GM19467 (cell line): ENCODE results near the gene LCE1A.

Experiments used
- ATAC-seq: cut with Tn5 transposase; IDR thresholded peaks from one replicate; pipeline ENCODE4 v1.9.1; 2021; ENCODE audit warnings: mild to moderate bottlenecking, moderate library complexity; ENCODE audit not compliant: unreplicated experiment

Gene LCE1A

DNA sequence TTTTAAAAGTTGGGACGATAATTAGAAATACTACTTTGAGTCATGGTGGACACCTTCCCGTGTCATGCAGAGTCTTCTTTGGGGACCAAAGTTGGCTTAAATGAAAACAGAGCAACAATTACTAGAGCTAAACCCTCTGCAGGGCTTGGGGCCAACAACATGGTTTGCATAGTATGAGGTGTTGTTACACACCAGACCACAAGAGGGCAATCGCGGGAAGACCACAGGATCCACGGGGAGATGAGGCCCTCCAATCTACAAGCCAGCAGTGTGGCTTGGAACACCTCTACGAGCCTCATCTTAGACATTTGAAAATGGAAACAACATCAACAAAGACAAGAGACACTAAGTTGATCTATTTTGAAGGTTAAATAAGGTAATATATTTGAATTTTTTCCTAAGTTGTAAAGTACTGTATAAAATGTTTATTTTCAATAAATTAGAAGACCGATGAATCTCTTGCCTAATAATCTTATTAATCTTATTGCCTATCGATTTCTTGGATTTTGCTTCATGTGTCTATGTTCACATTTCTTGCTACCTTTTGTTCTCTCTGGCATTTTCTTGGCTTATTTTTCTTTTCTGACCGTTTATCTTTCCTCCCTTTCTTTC lies 42.6 kb downstream of the LCE1A start:
- ATAC-seq, result no peak

GRCh38 chr1:152870831-152871730 lies 43.8 kb downstream of the LCE1A start:
- ATAC-seq, result no peak

GRCh38 chr1:152871731-152872126 lies 44.5 kb downstream of the LCE1A start:
- ATAC-seq, result no peak

DNA sequence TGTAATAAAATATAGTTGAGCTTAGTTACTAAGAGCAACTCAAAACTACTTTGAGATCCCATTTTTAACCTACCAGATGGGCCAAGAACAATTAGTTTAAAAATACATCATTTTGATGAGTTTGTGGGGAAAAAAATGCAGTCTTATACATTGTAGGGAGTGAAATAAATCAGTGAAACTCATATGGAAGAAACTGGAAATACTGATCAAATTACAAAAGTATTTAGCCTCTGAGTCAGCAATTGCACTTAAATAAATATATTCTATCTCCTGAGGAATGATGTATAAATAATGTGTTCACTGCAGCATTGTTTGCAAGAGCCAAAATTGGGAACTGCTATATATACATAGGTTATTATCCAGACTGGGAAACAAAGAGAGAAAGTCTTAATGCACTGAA lies 46.2 kb downstream of the LCE1A start:
- no peak for ATAC-seq

GRCh38 chr1:152876827-152877226 lies 49.6 kb downstream of the LCE1A start:
- no peak for ATAC-seq
